Parathyroid adenoma (tissue), 2 donors: Measurements from ENCODE around the gene GRID1.

Experiments
- H2AFZ ChIP-seq: fragments of 300-600 bp; sonication (generic); one replicate; pipeline ENCODE4 v1.7.0; 2017; ENCODE audit warnings: antibody characterized with exemption, mild to moderate bottlenecking
- H3K27ac ChIP-seq: fragments of 300-600 bp; sonication (generic); one replicate; pipeline ENCODE4 v1.7.0; 2017
- H3K27me3 ChIP-seq: fragments of 300-600 bp; sonication (generic); one replicate; pipeline ENCODE4 v1.7.0; 2017; ENCODE audit warnings: low read length; ENCODE audit not compliant: control insufficient read depth, insufficient read depth
- H3K36me3 ChIP-seq: fragments of 300-600 bp; sonication (generic); one replicate; pipeline ENCODE4 v1.7.0; 2017; ENCODE audit warnings: low read length; ENCODE audit not compliant: control insufficient read depth, insufficient read depth
- H3K4me1 ChIP-seq: fragments of 300-600 bp; sonication (generic); one replicate; pipeline ENCODE4 v1.7.0; 2017; ENCODE audit warnings: control low read depth
- H3K4me2 ChIP-seq: fragments of 300-600 bp; sonication (generic); one replicate; pipeline ENCODE4 v1.7.0; 2017; ENCODE audit warnings: low read length
- H3K4me3 ChIP-seq: fragments of 300-600 bp; sonication (generic); one replicate; pipeline ENCODE4 v1.7.0; 2017; ENCODE audit warnings: low read depth, low read length
- H3K79me2 ChIP-seq: fragments of 300-600 bp; sonication (generic); one replicate; pipeline ENCODE4 v1.7.0; 2017; ENCODE audit warnings: control low read depth
- H3K9ac ChIP-seq: fragments of 300-600 bp; sonication (generic); one replicate; pipeline ENCODE4 v1.7.0; 2017; ENCODE audit warnings: mild to moderate bottlenecking
- H3K9me3 ChIP-seq: fragments of 300-600 bp; sonication (generic); one replicate; pipeline ENCODE4 v1.7.0; 2017; ENCODE audit warnings: low read length; ENCODE audit not compliant: control insufficient read depth
- TF ChIP-seq, protein P1 (sequence below): fragments of 300-600 bp; sonication (generic); IDR thresholded peaks from one replicate; pipeline ENCODE4 v1.7.0; 2017; ENCODE audit warnings: antibody characterized with exemption, mild to moderate bottlenecking
- donor health status: primary hyperparathyroidism.

GRID1 gene

DNA sequence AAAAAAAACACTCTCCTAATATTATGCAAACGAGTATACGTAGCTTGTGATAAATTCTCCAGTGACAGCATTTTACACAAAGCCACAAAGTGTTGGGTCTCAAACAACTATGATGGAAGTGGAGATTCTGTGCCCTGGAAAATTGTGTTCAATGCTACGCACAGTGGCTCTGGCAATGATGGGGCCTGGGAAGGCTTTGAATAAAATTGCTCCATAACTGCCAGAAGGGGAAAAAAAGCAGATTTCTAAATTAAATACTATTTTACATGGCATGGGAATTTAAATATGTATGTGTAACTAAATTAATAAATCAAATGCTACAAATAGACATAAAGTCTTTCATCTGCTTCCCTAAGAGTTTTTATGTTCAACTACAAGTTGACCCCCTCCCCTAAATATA is 306.7 kb downstream of the GRID1 start:
- Histone ChIP-seq H3K9ac (no peak overlapping the region), H3K79me2 (no peaks in the 10 kb centered on the region), H3K27me3 (no peaks in the 10 kb centered on the region), H3K27ac (no peak overlapping the region), H3K4me1 (no peaks in the 10 kb centered on the region), H3K9me3 (no peaks in the 10 kb centered on the region), H2AFZ (no peak overlapping the region), H3K4me2 (no peak overlapping the region), H3K4me3 (no peak overlapping the region), H3K36me3 (no peaks in the 10 kb centered on the region)
- TF ChIP-seq, protein P1, sequence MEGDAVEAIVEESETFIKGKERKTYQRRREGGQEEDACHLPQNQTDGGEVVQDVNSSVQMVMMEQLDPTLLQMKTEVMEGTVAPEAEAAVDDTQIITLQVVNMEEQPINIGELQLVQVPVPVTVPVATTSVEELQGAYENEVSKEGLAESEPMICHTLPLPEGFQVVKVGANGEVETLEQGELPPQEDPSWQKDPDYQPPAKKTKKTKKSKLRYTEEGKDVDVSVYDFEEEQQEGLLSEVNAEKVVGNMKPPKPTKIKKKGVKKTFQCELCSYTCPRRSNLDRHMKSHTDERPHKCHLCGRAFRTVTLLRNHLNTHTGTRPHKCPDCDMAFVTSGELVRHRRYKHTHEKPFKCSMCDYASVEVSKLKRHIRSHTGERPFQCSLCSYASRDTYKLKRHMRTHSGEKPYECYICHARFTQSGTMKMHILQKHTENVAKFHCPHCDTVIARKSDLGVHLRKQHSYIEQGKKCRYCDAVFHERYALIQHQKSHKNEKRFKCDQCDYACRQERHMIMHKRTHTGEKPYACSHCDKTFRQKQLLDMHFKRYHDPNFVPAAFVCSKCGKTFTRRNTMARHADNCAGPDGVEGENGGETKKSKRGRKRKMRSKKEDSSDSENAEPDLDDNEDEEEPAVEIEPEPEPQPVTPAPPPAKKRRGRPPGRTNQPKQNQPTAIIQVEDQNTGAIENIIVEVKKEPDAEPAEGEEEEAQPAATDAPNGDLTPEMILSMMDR, result no peak

- no peaks in the 10 kb centered on the region for H3K9me3 ChIP-seq
- H3K27me3 ChIP-seq, result no peaks in the 10 kb centered on the region
- TF ChIP-seq, protein P1, result no peak
- H3K4me2 ChIP-seq, result no peak overlapping the region
- no peaks in the 10 kb centered on the region for H3K36me3 ChIP-seq
- no peaks in the 10 kb centered on the region for H3K79me2 ChIP-seq
- no peaks in the 10 kb centered on the region for H3K4me1 ChIP-seq
- no peak overlapping the region for H2AFZ ChIP-seq
- H3K27ac ChIP-seq, result no peak overlapping the region
- no peak overlapping the region for H3K4me3 ChIP-seq
- H3K9ac ChIP-seq, result no peak overlapping the region
Measured at GRCh38 chr10:86058964-86059363, 307.6 kb downstream of the GRID1 start.

- Histone ChIP-seq H3K36me3 (no peaks in the 10 kb centered on the region), H3K27me3 (no peaks in the 10 kb centered on the region), H2AFZ (no peak overlapping the region), H3K4me3 (no peak overlapping the region), H3K79me2 (no peaks in the 10 kb centered on the region), H3K4me2 (no peak overlapping the region), H3K9me3 (no peaks in the 10 kb centered on the region), H3K27ac (no peak overlapping the region), H3K4me1 (no peaks in the 10 kb centered on the region), H3K9ac (no peak overlapping the region)
- TF ChIP-seq, protein P1, result no peak
Measured at GRCh38 chr10:86057708-86058107, 308.9 kb downstream of the GRID1 start.

DNA sequence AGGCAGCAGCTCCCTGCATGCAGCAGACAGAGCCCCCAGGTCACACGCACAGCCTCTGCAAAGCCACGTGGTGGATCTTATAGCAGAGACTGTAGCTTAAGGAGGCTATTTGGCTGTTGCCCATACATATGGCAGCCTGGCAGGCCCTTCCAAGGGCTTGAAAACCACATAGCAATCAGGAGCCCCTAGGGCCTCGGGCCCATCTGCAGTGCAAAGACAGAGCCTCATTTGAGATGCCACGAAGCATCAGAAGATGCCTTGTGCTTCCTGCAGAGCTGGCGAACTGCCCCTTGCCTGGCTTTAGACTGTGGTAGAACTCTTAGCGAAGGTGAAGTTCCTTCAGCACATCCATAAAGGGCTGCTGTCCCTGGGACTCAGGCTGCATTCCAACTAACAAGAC is 309.9 kb downstream of the GRID1 start:
- TF ChIP-seq, protein P1, result no peak
- H3K4me2 ChIP-seq, result no peak overlapping the region
- H3K9me3 ChIP-seq, result no peaks in the 10 kb centered on the region
- H3K4me3 ChIP-seq, result no peak overlapping the region
- no peaks in the 10 kb centered on the region for H3K36me3 ChIP-seq
- no peak overlapping the region for H2AFZ ChIP-seq
- no peaks in the 10 kb centered on the region for H3K4me1 ChIP-seq
- H3K9ac ChIP-seq, result no peak overlapping the region
- H3K27ac ChIP-seq, result no peak overlapping the region
- no peaks in the 10 kb centered on the region for H3K27me3 ChIP-seq
- no peaks in the 10 kb centered on the region for H3K79me2 ChIP-seq

DNA sequence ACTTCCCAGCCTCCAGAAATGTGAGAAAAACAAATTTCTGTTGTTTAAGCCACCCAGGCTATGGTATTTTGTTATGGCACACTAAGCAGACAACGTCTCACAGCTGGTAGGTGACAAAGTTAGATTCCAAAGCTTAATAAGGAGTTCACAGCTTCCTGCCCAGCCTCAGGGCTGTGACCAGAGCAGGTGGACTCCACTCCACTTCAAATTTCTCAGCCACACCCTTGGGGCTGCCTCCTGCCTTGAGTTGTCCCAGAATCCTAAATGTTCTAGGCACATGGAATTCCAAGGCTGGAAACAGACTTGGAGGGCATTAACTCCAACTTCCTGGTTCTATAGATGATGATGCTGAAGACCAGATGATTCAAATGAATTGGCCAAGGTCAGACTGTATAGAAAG is 310.7 kb downstream of the GRID1 start:
- H3K4me3 ChIP-seq, result no peak overlapping the region
- no peak overlapping the region for H3K27ac ChIP-seq
- no peak overlapping the region for H3K9ac ChIP-seq
- H3K9me3 ChIP-seq, result no peaks in the 10 kb centered on the region
- H3K36me3 ChIP-seq, result no peaks in the 10 kb centered on the region
- TF ChIP-seq, protein P1, result no peak
- H3K4me1 ChIP-seq, result no peaks in the 10 kb centered on the region
- no peak overlapping the region for H3K4me2 ChIP-seq
- no peak overlapping the region for H2AFZ ChIP-seq
- no peaks in the 10 kb centered on the region for H3K79me2 ChIP-seq
- H3K27me3 ChIP-seq, result no peaks in the 10 kb centered on the region
